Fibroblast of pulmonary artery (primary cell): ENCODE measurements around the gene IMP4.

Source experiments
- DNase-seq: peaks from one replicate; pipeline ENCODE4 v3.0.0-alpha.2; 2010; ENCODE audit warnings: low read depth
- H3K4me3 ChIP-seq: replicated peaks from 2 replicates; pipeline ENCODE4 v1.5.1; 2011; ENCODE audit warnings: low read depth, mild to moderate bottlenecking, control low read depth, low read length, moderate library complexity
- CTCF ChIP-seq: IDR thresholded peaks from 2 replicates; pipeline ENCODE4 v1.5.1; 2011; ENCODE audit warnings: mild to moderate bottlenecking, control low read depth, low read length, inconsistent platforms; ENCODE audit errors: missing control alignments

IMP4 gene

GRCh38 chr2:130351711-130352110 is 9.0 kb downstream of the IMP4 start:
- H3K4me3 ChIP-seq, result no peak overlapping the region
- no peak for DNase-seq
- no peak for TF ChIP-seq CTCF

GRCh38 chr2:130352237-130352636 is 9.5 kb downstream of the IMP4 start:
- no peak for TF ChIP-seq CTCF
- no peak overlapping the region for H3K4me3 ChIP-seq
- DNase-seq, result no peak

GRCh38 chr2:130353291-130354138 is 10.8 kb downstream of the IMP4 start:
- TF ChIP-seq CTCF, result no peak
- no peak overlapping the region for H3K4me3 ChIP-seq
- DNase-seq, result no peak

- no peak for TF ChIP-seq CTCF
- H3K4me3 ChIP-seq, result no peak overlapping the region
- DNase-seq, result no peak
Observed at GRCh38 chr2:130354139-130354428, 11.4 kb downstream of the IMP4 start.

- TF ChIP-seq CTCF, result no peak
- H3K4me3 ChIP-seq, result peak overlapping the region; percentile 62
- DNase-seq, result no peak
Observed at GRCh38 chr2:130355172-130355577, 12.5 kb downstream of the IMP4 start.

GRCh38 chr2:130355578-130356431 is 13.1 kb downstream of the IMP4 start, which contains the start of gene PTPN18:
TSS of gene PTPN18 (plus strand) at chr2:130356056. CDS start at chr2:130356108, 52 bp downstream.
- TF ChIP-seq CTCF, result peak; percentile 21
- peak within 1 kb of the TSS; percentile 66 for H3K4me3 ChIP-seq
- peak; percentile 88 for DNase-seq
